Vagina (tissue), 2 donors: ENCODE measurements around the gene NEK4.

ENCODE experiments used
- CTCF ChIP-seq, 3 experiments: fragments of 450-650 bp in 2 of 3; fragments of 200-600 bp in 1 of 3; sonication (generic) in 1 of 3; IDR thresholded peaks; one replicate each; pipeline ENCODE4 v1.5.1; 2017 to 2019; ENCODE audit warnings: antibody characterized with exemption in 3 of 3, mild to moderate bottlenecking in 2 of 3, moderate library complexity in 2 of 3
- POLR2A ChIP-seq, 2 donors: fragments of 450-650 bp; IDR thresholded peaks; one replicate each; pipeline ENCODE4 v1.6.1; 2017; ENCODE audit warnings: antibody characterized with exemption in 2 of 2, mild to moderate bottlenecking in 2 of 2, moderate library complexity in 2 of 2
- POLR2AphosphoS5 ChIP-seq, 2 donors: sonication (generic); formaldehyde crosslinking; IDR thresholded peaks; one replicate each; pipeline ENCODE4 v1.9.0; 2017; ENCODE audit warnings: antibody characterized with exemption in 2 of 2, mild to moderate bottlenecking in 2 of 2, low read depth in 1 of 2; ENCODE audit not compliant: insufficient read depth in 1 of 2

- no peak for TF ChIP-seq CTCF (IDR thresholded peaks at IDR 0.05)
- no peak for TF ChIP-seq POLR2A (IDR thresholded peaks at IDR 0.05)
- no peak for TF ChIP-seq POLR2AphosphoS5 (IDR thresholded peaks at IDR 0.05; ENCODE audit: insufficient read depth in 1 of 2, low read depth in 1 of 2)
Observed at GRCh38 chr3:52784931-52785590, 14.3 kb upstream of the NEK4 start.
